ENCODE measurements around the gene FNBP1L. TPM values are rescaled to one million over a fixed set of nuclear protein-coding genes. Genes with fewer than 3 reads are reported as not detected.

The FNBP1L gene
- polyA plus RNA-seq, 1 of the 3 experiments (the other 2 are of a cell fraction) = 16.5 TPM

DNA sequence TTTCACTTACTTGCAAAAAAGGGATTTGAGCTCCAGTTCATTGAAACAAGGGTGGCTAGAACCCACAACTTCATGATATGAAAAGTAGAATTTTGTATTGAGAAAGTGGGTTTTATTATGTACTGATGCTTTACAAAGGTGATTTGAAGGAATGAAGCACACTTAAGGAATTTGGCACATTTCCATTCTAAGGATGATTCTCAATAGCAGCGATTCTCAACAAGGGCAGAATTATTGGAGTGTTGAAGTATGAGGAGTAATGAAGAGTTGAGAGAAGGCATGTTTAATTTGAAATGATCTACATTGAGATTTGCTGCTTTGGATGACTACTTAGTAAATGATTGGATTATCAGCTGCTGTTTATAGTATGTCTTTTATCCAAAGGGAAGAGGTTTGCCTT is 54.7 kb downstream of the FNBP1L start:
- Histone ChIP-seq H3K79me2 (ENCODE audit: insufficient read depth) (peaks cover 92% of the 10 kb centered on the region), H3K9me3 (no peaks in the 10 kb centered on the region), H3K27me3 (ENCODE audit: insufficient read depth) (no peaks in the 10 kb centered on the region), H3K4me3 (ENCODE audit: low read depth in 2 of 2, low read length in 1 of 2) (no peak overlapping the region), H3K9ac (no peak overlapping the region), H3K9me2 (no peaks in the 10 kb centered on the region), H3K36me3 (replicated peaks in 1 of 2; ENCODE audit: control insufficient read depth in 1 of 2, insufficient read depth in 2 of 2, low read length in 1 of 2) (peaks cover 11 to 49% of the 10 kb centered on the region in 2 experiments), H4K20me1 (ENCODE audit: insufficient read depth) (peaks cover 37% of the 10 kb centered on the region), H3K4me2 (no peak overlapping the region), H3F3A (replicated peaks; ENCODE audit: insufficient read depth) (peaks cover 11% of the 10 kb centered on the region), H2AFZ (ENCODE audit: low read depth) (no peak overlapping the region), H3K4me1 (ENCODE audit: control insufficient read depth in 1 of 2, insufficient read depth in 2 of 2, low read depth in 1 of 2, low read length in 1 of 2) (no peaks in the 10 kb centered on the region; a peak in 1 of 4 replicates), H3K27ac (ENCODE audit: low read depth in 2 of 2, low read length in 1 of 2) (no peak overlapping the region; a peak in 1 of 4 replicates)
- no peak for DNase-seq
- 96% methylated on average over 1 of the region's 1 CpG for WGBS (ENCODE audit: low lambda C conversion rate)
- TF ChIP-seq JUND (IDR thresholded peaks at IDR 0.05) (no peak), MEF2A (IDR thresholded peaks at IDR 0.05; ENCODE audit: borderline replicate concordance, low read depth) (no peak), FOXM1 (IDR thresholded peaks at IDR 0.05; ENCODE audit: low read depth) (no peak), TAF1 (IDR thresholded peaks at IDR 0.05; ENCODE audit: borderline replicate concordance, low read depth, low read length) (no peak), RXRA (IDR thresholded peaks at IDR 0.05; ENCODE audit: borderline replicate concordance, low read depth) (no peak), TCF12 (IDR thresholded peaks at IDR 0.05) (no peak)
- POLR2A ChIA-PET = no interaction called here
- CTCF ChIA-PET = interaction anchor here (0.7 kb wide), 1 partner anchor 813 kb away, joined by 3 read pairs; no protein-coding TSS in a partner anchor

DNA sequence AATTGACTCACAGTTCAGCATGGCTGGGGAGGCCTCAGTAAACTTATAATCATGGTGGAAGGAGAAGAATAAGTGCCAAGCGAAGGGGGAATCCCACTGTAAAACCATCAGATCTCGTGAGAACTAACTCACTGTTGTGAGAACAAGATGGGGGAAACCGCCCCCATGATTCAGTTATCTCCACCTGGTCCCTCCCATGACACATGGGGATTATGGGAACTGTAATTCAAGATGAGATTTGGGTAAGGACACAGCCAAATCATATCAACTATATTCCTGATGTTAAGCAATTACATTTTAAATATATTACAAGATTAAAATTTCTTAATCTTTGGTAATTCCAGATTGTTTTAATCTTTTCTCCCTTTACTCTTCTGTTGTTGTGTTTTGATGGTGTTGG is 55.2 kb downstream of the FNBP1L start:
- Histone ChIP-seq H4K20me1 (ENCODE audit: insufficient read depth) (peaks cover 36% of the 10 kb centered on the region), H3K9me2 (no peaks in the 10 kb centered on the region), H3K9ac (no peak overlapping the region), H3K4me2 (no peak overlapping the region), H2AFZ (ENCODE audit: low read depth) (no peak overlapping the region), H3F3A (replicated peaks; ENCODE audit: insufficient read depth) (peaks cover 11% of the 10 kb centered on the region), H3K4me1 (ENCODE audit: control insufficient read depth in 1 of 2, insufficient read depth in 2 of 2, low read depth in 1 of 2, low read length in 1 of 2) (no peaks in the 10 kb centered on the region; a peak in 1 of 4 replicates), H3K27me3 (ENCODE audit: insufficient read depth) (no peaks in the 10 kb centered on the region), H3K9me3 (no peaks in the 10 kb centered on the region), H3K27ac (ENCODE audit: low read depth in 2 of 2, low read length in 1 of 2) (no peak overlapping the region), H3K36me3 (replicated peaks in 1 of 2; ENCODE audit: control insufficient read depth in 1 of 2, insufficient read depth in 2 of 2, low read length in 1 of 2) (peaks cover 11 to 52% of the 10 kb centered on the region in 2 experiments), H3K4me3 (ENCODE audit: low read depth in 2 of 2, low read length in 1 of 2) (no peak overlapping the region), H3K79me2 (ENCODE audit: insufficient read depth) (peaks cover 92% of the 10 kb centered on the region)
- CTCF ChIA-PET = no interaction called here
- POLR2A ChIA-PET = no interaction called here
- TF ChIP-seq TEAD4 (IDR thresholded peaks at IDR 0.05; ENCODE audit: borderline replicate concordance, insufficient read depth) = no peak
- DNase-seq = no peak
- WGBS (ENCODE audit: low lambda C conversion rate) = 98% methylated on average over 3 of the region's 3 CpGs

DNA sequence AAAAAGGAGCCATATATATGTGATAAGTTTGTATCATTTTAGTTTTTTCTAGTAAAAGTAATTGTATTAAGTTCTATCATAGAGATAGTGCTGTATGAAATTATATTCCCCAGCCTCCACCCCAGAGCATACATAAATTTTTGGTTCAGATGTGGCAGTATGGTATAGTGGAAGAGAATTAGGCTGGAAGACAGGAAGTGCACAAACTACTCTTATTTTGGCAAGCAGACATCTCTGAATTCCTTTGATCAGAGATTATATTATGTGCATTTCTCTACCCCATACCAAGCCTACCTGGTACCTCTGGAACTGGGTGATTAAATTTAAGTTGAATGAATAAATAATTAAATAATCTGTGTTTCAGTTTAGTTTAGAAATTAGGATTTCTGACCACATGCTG is 55.9 kb downstream of the FNBP1L start:
- no peak for DNase-seq
- H3K9me2 ChIP-seq = no peaks in the 10 kb centered on the region
- no peaks in the 10 kb centered on the region for H3K9me3 ChIP-seq
- H3K79me2 ChIP-seq (ENCODE audit: insufficient read depth) = peaks cover 92% of the 10 kb centered on the region
- peaks cover 11% of the 10 kb centered on the region for H3F3A ChIP-seq (replicated peaks; ENCODE audit: insufficient read depth)
- H3K27me3 ChIP-seq (ENCODE audit: insufficient read depth) = no peaks in the 10 kb centered on the region
- H3K4me3 ChIP-seq (ENCODE audit: low read depth in 2 of 2, low read length in 1 of 2) = no peak overlapping the region
- H3K9ac ChIP-seq = no peak overlapping the region
- H3K4me1 ChIP-seq (ENCODE audit: control insufficient read depth in 1 of 2, insufficient read depth in 2 of 2, low read depth in 1 of 2, low read length in 1 of 2) = no peaks in the 10 kb centered on the region; a peak in 1 of 4 replicates
- no peak overlapping the region for H2AFZ ChIP-seq (ENCODE audit: low read depth)
- H3K4me2 ChIP-seq = no peak overlapping the region
- H3K36me3 ChIP-seq (replicated peaks in 1 of 2; ENCODE audit: control insufficient read depth in 1 of 2, insufficient read depth in 2 of 2, low read length in 1 of 2) = peaks cover 12 to 59% of the 10 kb centered on the region in 2 experiments
- CTCF ChIA-PET = no interaction called here
- POLR2A ChIA-PET = no interaction called here
- H4K20me1 ChIP-seq (ENCODE audit: insufficient read depth) = peaks cover 29% of the 10 kb centered on the region
- H3K27ac ChIP-seq (ENCODE audit: low read depth in 2 of 2, low read length in 1 of 2) = no peak overlapping the region
- TF ChIP-seq TCF12 (IDR thresholded peaks at IDR 0.05) = no peak
- TF ChIP-seq SIN3A (IDR thresholded peaks at IDR 0.05; ENCODE audit: borderline replicate concordance, low read depth, low read length) = no peak
- no peak for TF ChIP-seq NRF1 (IDR thresholded peaks at IDR 0.05; ENCODE audit: low read depth, low read length)
- TF ChIP-seq FOXJ3 (CRISPR knock-in tag; IDR thresholded peaks at IDR 0.05) = no peak
- TF ChIP-seq EP300 (IDR thresholded peaks at IDR 0.05; ENCODE audit: borderline replicate concordance in 1 of 2, low read depth in 1 of 2, low read length in 1 of 2) = no peak
- TF ChIP-seq, protein P1, sequence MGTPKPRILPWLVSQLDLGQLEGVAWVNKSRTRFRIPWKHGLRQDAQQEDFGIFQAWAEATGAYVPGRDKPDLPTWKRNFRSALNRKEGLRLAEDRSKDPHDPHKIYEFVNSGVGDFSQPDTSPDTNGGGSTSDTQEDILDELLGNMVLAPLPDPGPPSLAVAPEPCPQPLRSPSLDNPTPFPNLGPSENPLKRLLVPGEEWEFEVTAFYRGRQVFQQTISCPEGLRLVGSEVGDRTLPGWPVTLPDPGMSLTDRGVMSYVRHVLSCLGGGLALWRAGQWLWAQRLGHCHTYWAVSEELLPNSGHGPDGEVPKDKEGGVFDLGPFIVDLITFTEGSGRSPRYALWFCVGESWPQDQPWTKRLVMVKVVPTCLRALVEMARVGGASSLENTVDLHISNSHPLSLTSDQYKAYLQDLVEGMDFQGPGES (IDR thresholded peaks at IDR 0.05; ENCODE audit: low read depth, low read length) = no peak
- no peak for TF ChIP-seq GATA2 (CRISPR knock-in tag; IDR thresholded peaks at IDR 0.05)
- no peak for TF ChIP-seq RAD21 (IDR thresholded peaks at IDR 0.05; ENCODE audit: low read length)
- TF ChIP-seq TEAD4 (IDR thresholded peaks at IDR 0.05; ENCODE audit: borderline replicate concordance, insufficient read depth) = no peak
- TF ChIP-seq JUND (IDR thresholded peaks at IDR 0.05) = no peak
- TF ChIP-seq EZH2phosphoT487 (IDR thresholded peaks at IDR 0.05; ENCODE audit: borderline replicate concordance, low read depth) = no peak
- TF ChIP-seq YY1 (IDR thresholded peaks at IDR 0.05; ENCODE audit: low read depth) = no peak
- no peak for TF ChIP-seq POLR2AphosphoS5 (IDR thresholded peaks at IDR 0.05; ENCODE audit: low read depth, low read length)
- no peak for TF ChIP-seq NFIC (IDR thresholded peaks at IDR 0.05; ENCODE audit: borderline replicate concordance)
- TF ChIP-seq, protein P2, sequence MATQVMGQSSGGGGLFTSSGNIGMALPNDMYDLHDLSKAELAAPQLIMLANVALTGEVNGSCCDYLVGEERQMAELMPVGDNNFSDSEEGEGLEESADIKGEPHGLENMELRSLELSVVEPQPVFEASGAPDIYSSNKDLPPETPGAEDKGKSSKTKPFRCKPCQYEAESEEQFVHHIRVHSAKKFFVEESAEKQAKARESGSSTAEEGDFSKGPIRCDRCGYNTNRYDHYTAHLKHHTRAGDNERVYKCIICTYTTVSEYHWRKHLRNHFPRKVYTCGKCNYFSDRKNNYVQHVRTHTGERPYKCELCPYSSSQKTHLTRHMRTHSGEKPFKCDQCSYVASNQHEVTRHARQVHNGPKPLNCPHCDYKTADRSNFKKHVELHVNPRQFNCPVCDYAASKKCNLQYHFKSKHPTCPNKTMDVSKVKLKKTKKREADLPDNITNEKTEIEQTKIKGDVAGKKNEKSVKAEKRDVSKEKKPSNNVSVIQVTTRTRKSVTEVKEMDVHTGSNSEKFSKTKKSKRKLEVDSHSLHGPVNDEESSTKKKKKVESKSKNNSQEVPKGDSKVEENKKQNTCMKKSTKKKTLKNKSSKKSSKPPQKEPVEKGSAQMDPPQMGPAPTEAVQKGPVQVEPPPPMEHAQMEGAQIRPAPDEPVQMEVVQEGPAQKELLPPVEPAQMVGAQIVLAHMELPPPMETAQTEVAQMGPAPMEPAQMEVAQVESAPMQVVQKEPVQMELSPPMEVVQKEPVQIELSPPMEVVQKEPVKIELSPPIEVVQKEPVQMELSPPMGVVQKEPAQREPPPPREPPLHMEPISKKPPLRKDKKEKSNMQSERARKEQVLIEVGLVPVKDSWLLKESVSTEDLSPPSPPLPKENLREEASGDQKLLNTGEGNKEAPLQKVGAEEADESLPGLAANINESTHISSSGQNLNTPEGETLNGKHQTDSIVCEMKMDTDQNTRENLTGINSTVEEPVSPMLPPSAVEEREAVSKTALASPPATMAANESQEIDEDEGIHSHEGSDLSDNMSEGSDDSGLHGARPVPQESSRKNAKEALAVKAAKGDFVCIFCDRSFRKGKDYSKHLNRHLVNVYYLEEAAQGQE (IDR thresholded peaks at IDR 0.05; ENCODE audit: low read depth, low read length) = no peak

All from SK-N-SH (cell line).